GM12873 (cell line): ENCODE data around the gene HYAL2.
A peak's percentile ranks its signal among the peaks of the same experiment; 100 is the strongest.

ENCODE experiments used
- CTCF ChIP-seq: IDR thresholded peaks from 2 replicates; pipeline ENCODE4 v1.5.1; 2012; ENCODE audit warnings: low read depth, mild to moderate bottlenecking, moderate library complexity, low read length, control low read depth; ENCODE audit not compliant: insufficient read depth; ENCODE audit errors: missing control alignments

Gene HYAL2

GRCh38 chr3:50299929-50300680 lies 22.4 kb downstream of the HYAL2 start:
- TF ChIP-seq CTCF = no peak

- TF ChIP-seq CTCF = no peak
Measured at GRCh38 chr3:50299638-50299928, 23.0 kb downstream of the HYAL2 start.

GRCh38 chr3:50298836-50299637 lies 23.5 kb downstream of the HYAL2 start, which contains the start of the genes HYAL3 and NAA80:
Gene HYAL3, minus strand, starts transcription at chr3:50299405. Its CDS starts 3,803 bp downstream, at chr3:50295602.
Gene NAA80, minus strand, starts transcription at chr3:50299405. Its CDS starts 1,942 bp downstream, at chr3:50297463.
- peak; percentile 61 for TF ChIP-seq CTCF

GRCh38 chr3:50297896-50298725 lies 24.4 kb downstream of the HYAL2 start:
- TF ChIP-seq CTCF = no peak

- TF ChIP-seq CTCF = no peak
Measured at GRCh38 chr3:50297384-50297775, 25.2 kb downstream of the HYAL2 start.

- no peak for TF ChIP-seq CTCF
Measured at GRCh38 chr3:50296721-50297383, 25.7 kb downstream of the HYAL2 start.
